Fibroblast of upper back skin (primary cell): ENCODE data around the gene FLRT1.

Experiments
- DNase-seq: peaks from one replicate; pipeline ENCODE4 v3.0.0-alpha.2; 2013

The FLRT1 gene

DNA sequence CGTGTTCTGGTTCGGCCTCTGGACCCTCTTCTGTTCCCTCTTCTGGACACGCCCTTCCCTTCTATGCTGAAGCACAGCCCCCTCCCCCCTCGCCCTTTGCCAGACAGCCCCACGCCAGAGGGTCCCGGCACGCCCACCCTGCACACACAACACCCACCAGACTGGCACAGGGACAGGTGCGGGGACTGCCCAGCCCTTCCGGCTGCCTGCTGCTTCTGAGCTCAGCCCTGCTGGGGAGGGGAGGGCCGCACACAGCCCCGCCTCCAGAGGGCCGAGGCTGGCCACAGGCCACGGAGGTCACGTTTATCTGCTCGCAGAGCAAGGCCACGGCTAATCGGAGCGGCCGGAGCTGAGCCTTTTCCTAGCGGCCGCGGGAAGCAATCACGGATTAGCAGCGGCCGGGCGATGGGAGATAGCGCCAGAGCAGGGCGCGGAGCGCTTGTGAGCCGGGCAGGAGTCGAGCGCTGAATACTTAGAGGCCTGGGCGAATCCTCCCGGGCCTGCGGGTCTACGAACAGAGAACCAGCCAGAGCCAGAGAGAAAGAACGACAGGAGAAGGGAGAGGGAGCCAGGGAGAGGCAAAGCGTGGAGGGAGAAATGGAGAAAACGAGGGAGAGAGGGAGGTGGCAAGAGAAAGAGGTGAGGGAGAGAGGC is 28.0 kb upstream of the FLRT1 start:
- no peak for DNase-seq

GRCh38 chr11:64008283-64008913 is 27.3 kb upstream of the FLRT1 start:
- DNase-seq = no peak

GRCh38 chr11:64008914-64009633 is 26.7 kb upstream of the FLRT1 start:
- DNase-seq = no peak

DNA sequence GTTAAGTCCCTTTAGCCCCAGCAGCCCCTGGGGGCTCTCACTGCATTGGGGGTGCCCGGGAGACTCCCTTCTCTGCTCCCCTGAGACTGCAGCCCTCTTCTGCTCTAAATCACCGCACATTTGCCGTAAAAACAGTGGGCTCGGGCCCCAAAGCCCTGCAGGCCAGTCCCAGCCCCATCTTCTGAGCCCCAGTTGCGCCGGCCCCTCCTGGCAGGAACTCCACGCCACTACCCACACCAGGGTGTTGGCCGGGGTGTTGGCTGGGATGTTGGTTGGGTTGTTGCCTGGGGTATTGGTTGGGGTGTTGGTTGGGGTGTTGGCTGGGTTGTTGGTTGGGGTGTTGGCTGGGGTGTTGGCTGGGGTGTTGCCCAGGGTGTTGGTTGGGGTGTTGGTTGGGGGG is 26.0 kb upstream of the FLRT1 start:
- no peak for DNase-seq

DNA sequence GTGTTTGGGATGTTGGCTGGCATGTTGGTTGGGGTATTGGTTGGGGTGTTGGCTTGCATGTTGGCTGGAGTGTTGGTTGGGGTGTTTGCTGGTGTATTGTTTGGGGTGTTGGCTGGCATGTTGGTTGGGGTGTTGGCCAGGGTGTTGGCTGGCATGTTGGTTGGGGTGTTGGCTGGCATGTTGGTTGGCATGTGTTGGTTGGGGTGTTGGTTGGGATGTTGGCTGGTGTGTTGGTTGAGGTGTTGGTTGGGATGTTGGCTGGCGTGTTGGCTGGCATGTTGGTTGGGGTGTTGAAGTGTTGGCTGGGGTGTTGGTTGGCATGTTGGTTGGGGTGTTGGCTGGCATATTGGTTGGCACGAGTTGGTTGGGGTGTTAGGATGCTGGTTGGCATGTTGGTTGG is 24.9 kb upstream of the FLRT1 start:
- DNase-seq = no peak

- no peak for DNase-seq
These were observed 24.4 kb upstream of the FLRT1 start for GRCh38 chr11:64011371-64011770.

- no peak for DNase-seq
These were observed 22.4 kb upstream of the FLRT1 start for GRCh38 chr11:64013141-64013896.

- DNase-seq = no peak
These were observed 21.4 kb upstream of the FLRT1 start for GRCh38 chr11:64014356-64014755.

- DNase-seq = no peak
These were observed 20.2 kb upstream of the FLRT1 start for GRCh38 chr11:64015510-64015909.

GRCh38 chr11:64015935-64016845 is 19.5 kb upstream of the FLRT1 start:
- DNase-seq = no peak

DNA sequence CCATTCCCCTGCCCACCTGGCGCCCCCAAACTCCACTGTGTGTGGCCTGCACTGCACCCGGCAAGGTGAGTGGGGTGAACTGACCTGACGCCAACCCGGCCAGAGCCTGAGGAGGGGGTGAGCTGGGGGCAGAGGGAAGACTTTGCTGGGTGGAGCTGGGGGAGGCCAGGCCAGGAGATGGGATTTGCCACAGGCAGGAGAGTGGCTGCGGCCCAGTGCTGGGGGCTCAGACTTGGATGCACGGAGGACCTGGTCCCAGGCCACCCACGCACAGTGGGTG is 17.8 kb upstream of the FLRT1 start:
- DNase-seq = no peak

DNA sequence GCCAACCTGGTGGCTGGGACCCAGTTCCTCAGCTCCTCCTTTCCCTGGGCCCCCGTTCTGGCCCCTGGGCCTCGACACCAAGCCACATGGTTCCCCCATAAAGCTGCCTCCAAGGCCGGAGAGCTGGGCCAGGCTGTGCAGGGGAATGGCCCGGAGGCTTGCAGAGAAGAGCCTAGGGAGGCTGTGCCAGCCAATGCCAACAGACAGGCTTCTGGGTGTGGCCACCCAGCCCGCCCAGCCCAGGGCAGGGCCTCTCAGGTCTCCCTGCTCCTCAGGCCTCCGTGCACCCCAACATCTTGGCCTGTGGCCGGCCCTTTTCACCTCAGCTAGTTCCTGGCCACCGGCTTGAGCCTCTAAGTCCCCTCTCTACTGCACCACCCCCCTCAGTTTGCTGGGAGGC is 17.4 kb upstream of the FLRT1 start:
- DNase-seq = no peak

GRCh38 chr11:64019106-64020037 is 16.4 kb upstream of the FLRT1 start:
- no peak for DNase-seq

DNA sequence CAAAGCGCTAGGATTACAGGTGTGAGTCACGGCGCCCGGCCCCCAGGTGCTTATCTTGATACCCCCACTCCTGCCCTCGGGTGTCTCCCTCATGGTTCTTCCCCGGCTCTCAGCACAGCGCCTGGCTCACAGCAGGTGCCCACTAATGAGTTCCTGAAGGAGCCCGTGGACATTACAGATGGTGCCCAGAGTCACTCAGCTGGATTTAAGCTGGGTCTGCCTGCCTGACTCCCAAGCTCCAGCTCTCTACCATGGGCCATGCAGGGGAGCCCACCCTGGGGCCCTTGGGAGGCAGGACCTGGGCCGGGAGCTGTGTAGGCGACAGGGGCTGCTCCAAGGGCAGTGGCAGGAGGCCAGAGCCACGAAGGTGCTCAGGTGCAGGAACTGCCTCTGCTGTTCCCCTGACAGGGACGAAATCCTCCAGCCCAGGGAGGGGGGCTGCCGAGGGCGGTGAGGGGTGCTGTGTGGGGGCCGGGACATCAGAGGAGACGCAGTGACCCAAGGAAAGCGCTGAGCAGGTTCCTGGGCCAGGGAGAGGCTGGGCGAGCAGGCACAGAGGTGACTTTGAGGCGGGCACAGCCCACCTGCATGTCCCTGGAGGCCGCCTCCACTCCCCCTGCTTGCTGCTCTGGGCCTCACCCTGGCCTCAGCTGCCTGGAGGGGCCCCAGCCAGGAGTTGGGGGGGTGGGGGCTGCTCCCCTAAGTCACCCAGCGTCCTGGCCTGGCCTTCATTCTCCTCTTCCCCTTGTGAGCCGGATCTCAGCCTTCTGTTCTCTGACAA is 14.6 kb upstream of the FLRT1 start:
- DNase-seq = no peak

DNA sequence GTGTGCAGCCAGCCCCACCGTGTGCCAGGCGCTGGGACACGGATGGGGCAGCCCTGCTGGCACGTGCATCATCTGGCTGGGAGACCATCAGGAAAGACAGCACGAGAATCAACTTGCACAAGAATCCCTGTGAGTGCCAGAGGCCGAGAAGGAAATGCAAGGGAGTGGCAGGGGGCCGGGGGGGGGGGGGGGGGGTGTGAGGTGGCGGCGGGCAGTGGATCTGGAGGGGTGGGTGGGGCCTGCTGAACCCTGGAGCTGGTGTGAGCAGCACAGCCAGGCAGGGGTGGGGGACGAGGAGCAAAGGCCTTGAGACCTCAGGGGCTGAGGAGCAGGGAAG is 14.0 kb upstream of the FLRT1 start:
- no peak for DNase-seq

DNA sequence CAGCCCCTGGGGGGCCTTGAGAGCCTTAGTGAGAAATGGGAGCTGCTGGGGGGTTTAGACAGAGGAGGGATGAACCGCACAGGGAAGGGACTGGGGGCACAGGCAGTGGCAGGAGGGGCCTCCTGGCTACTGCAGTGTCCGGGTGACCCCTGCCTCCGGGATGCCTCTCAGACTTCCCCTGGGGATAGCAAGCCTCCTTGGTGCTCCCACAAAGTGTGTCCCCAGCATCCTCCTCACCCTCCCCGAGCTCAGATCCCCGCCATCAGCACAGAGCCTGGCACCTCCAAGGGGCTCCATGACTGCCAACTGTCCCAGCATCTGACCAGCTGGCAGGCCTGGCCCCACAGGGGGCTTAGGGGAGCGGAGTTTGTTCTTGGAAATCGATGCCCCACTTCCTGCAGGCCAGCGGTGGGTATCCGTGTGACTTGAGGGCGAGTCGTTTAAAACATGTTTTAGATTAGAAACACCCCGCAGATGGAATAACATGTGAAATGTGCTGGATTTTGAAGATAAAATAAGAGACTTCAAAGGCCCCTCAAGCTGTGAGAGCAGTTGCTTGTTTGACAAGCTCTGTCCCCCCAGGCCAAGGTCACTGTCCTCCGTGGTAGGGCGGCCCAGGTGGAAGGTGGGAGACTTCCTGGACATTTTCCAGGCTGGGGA is 13.5 kb upstream of the FLRT1 start:
- no peak for DNase-seq

DNA sequence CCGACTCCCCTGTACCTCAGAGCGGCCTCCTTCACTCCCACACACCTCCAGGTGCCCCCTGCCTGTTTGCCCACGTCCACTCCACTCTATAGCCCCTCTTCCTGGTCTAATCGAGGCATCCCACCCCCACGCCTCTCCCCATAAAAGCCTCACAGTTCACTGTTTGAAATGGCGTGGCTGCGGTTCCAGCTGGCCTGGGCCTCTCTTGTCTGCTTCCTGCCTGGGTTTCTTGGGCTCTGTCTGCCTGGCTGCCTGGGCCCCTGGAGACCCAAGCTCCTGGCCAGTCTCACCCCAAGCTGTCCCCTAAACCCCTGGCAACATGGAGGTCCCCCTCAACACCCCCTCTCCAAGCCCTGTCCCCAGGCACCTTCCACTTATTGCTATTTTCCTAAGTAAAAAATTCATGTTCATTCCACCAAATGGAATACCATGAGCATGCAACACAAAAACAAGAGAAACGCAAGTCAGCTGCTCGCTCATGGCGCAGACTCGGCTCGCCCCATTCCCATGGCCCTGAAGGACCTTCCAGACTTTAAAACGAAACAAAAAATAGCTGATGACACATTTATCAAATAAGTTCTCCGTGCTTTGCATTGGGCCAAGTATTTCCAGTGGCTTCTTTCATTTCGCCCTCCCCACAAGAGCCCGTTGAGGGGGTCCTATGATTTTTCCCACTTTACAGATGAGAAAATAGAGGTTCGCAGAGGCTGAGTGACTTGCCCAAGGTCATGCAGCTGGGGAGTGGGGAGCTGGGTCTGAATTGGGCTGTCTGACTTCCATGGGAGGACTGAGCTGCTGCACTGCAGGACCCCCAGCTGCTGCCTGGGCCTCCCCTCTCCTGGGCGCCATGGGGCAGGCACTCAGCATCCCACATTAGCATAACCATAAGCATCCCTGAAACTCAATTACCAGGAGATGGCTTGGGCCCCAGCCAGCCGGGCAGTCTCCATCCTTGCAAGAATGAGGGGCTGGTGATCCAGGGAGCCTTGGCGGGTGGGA is 11.7 kb upstream of the FLRT1 start:
- no peak for DNase-seq

- peak; percentile 32 for DNase-seq
These were observed 10.5 kb upstream of the FLRT1 start for GRCh38 chr11:64025205-64025604.

- DNase-seq = no peak
These were observed 9.0 kb upstream of the FLRT1 start for GRCh38 chr11:64026575-64027205.
